Brain microvascular endothelial cell (primary cell): ENCODE measurements around the gene SUSD3.

Experiments used
- DNase-seq: peaks from one replicate; pipeline ENCODE4 v3.0.0-alpha.2; 2020
- H3K27ac ChIP-seq: fragments of 250-450 bp; sonication (Bioruptor Pico); 2 replicates; pipeline ENCODE4 v1.5.1; 2020; ENCODE audit warnings: mild to moderate bottlenecking, moderate library complexity
- H3K27me3 ChIP-seq: fragments of 250-450 bp; sonication (Bioruptor Pico); replicated peaks from 2 replicates; pipeline ENCODE4 v1.5.1; 2020; ENCODE audit warnings: mild to moderate bottlenecking
- H3K36me3 ChIP-seq: fragments of 250-450 bp; sonication (Bioruptor Pico); replicated peaks from 2 replicates; pipeline ENCODE4 v1.5.1; 2020; ENCODE audit warnings: mild to moderate bottlenecking
- H3K4me3 ChIP-seq: 2 replicates; pipeline ENCODE4 v1.5.1; 2011; ENCODE audit warnings: low read depth, mild to moderate bottlenecking, control low read depth, low read length, moderate library complexity
- CTCF ChIP-seq: IDR thresholded peaks from 2 replicates; pipeline ENCODE4 v1.5.1; 2011; ENCODE audit warnings: low read depth, mild to moderate bottlenecking, moderate library complexity, low read length, control low read depth, inconsistent platforms; ENCODE audit errors: missing control alignments
- in situ Hi-C: cut with HindIII; loops from 2 replicates; pipeline ENCODE4 v1.10.0; 2017; ENCODE audit warnings: low sequenced_read_pairs, low pct_ligation_motif_present

The SUSD3 gene

GRCh38 chr9:93077367-93077766, 18.9 kb downstream of the SUSD3 start:
- Histone ChIP-seq H3K27me3 (no peaks in the 10 kb centered on the region), H3K36me3 (no peaks in the 10 kb centered on the region), H3K27ac (no peak overlapping the region), H3K4me3 (no peak overlapping the region)
- in situ Hi-C loops = no loop called here
- TF ChIP-seq CTCF = no peak
- no peak for DNase-seq

- in situ Hi-C loops = no loop called here
- H3K27ac ChIP-seq = no peak overlapping the region
- TF ChIP-seq CTCF = no peak
Measured at GRCh38 chr9:93077811-93078210, 19.3 kb downstream of the SUSD3 start.

GRCh38 chr9:93079371-93079770, 20.9 kb downstream of the SUSD3 start:
- no peak for DNase-seq
- Histone ChIP-seq H3K36me3 (no peaks in the 10 kb centered on the region), H3K27ac (no peak overlapping the region), H3K27me3 (no peaks in the 10 kb centered on the region), H3K4me3 (no peak overlapping the region)
- in situ Hi-C loops = no loop called here
- no peak for TF ChIP-seq CTCF

More at GRCh38 chr9:93077811-93078210, 19.3 kb downstream of the SUSD3 start:
- no peak for DNase-seq
- Histone ChIP-seq H3K36me3 (no peaks in the 10 kb centered on the region), H3K4me3 (no peak overlapping the region), H3K27me3 (no peaks in the 10 kb centered on the region)

- H3K4me3 ChIP-seq = no peak overlapping the region
- no peak for TF ChIP-seq CTCF
- in situ Hi-C loops = no loop called here
- no peaks in the 10 kb centered on the region for H3K36me3 ChIP-seq
- no peaks in the 10 kb centered on the region for H3K27me3 ChIP-seq
- no peak for DNase-seq
- no peak overlapping the region for H3K27ac ChIP-seq
Measured at GRCh38 chr9:93080406-93080805, 21.9 kb downstream of the SUSD3 start.

- no peak for DNase-seq
- in situ Hi-C loops = no loop called here
- H3K4me3 ChIP-seq = no peak overlapping the region
- no peaks in the 10 kb centered on the region for H3K27me3 ChIP-seq
- H3K36me3 ChIP-seq = no peaks in the 10 kb centered on the region
- no peak overlapping the region for H3K27ac ChIP-seq
- TF ChIP-seq CTCF = no peak
Measured at GRCh38 chr9:93081081-93081529, 22.6 kb downstream of the SUSD3 start.

GRCh38 chr9:93081931-93082330, 23.4 kb downstream of the SUSD3 start:
- TF ChIP-seq CTCF = no peak
- no peaks in the 10 kb centered on the region for H3K36me3 ChIP-seq
- no peak for DNase-seq
- in situ Hi-C loops = no loop called here
- no peak overlapping the region for H3K27ac ChIP-seq
- H3K4me3 ChIP-seq = no peak overlapping the region
- H3K27me3 ChIP-seq = no peaks in the 10 kb centered on the region
